Fibroblast of the conjunctiva (primary cell): ENCODE measurements around the gene C3.

ENCODE experiments used
- DNase-seq: peaks from one replicate; pipeline ENCODE4 v3.0.0-alpha.2; 2010; ENCODE audit warnings: low read depth

Gene C3

GRCh38 chr19:6744381-6745301 lies 24.2 kb upstream of the C3 start:
- peak; percentile 76 for DNase-seq

DNA sequence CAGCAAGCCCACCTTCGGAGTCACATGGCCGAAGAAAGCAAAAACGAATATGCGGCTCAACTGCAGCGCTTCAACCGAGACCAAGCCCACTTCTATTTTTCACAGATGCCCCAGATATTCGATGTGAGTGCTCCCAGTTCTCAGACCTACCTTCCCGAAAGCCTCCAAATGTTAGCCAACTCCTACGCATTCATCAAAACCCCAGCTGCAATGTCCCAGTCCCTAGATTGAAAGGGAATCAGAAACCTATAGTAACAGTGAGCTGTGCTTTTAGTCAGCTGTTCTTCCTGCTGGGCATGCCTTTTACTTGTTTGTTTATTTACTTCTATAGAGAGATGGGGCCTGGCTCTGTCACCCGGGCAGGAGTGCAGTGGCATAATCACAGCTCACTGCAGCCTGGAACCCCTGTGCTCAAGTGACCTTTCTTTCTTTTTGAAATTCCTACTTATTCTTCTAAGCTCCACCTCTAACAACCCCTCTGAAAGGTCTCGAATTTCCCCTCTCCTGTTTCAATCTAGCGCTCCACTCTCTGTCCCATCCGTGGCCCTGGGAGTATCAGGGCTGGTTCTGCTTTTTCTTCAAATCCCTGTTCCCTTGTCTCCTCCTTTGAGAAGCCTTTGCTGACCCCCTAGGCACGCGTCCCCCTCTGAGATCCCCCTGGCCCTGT lies 23.4 kb upstream of the C3 start:
- DNase-seq: no peak

- DNase-seq: no peak
Observed at GRCh38 chr19:6743066-6743465, 22.6 kb upstream of the C3 start.

- DNase-seq: no peak
Observed at GRCh38 chr19:6740589-6741343, 20.3 kb upstream of the C3 start.

- no peak for DNase-seq
Observed at GRCh38 chr19:6739883-6740588, 19.6 kb upstream of the C3 start.

DNA sequence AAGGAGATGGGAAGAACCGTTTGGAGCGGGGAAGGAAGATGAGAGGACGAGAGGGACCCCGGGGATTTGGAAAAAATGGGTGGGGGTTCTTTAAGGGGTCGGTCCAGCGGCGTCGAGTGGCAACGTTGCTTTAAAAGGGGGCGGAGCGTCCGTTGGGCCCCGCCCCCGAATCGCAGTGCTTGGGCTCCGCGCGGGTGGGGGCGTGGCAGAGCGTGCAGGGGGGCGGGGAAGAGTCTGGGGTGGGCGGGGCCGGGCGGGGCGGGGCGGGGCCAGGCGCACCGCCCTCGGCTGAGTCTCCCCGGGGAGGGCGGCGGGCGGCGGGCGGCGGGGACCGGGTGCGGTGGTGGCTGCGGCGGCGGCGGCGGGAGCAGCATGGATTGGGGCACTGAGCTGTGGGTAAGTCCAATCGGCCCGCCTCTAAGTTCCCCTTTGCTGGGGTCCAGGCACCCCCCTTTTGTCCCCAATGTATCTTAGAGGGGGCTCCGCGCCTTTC lies 19.0 kb upstream of the C3 start, which contains the start of gene TRIP10:
Gene TRIP10 (plus strand): TSS at position 291 of the 493 bp plus-strand sequence. CDS start 82 bp downstream, at position 373.
- peak; percentile 60 for DNase-seq

DNA sequence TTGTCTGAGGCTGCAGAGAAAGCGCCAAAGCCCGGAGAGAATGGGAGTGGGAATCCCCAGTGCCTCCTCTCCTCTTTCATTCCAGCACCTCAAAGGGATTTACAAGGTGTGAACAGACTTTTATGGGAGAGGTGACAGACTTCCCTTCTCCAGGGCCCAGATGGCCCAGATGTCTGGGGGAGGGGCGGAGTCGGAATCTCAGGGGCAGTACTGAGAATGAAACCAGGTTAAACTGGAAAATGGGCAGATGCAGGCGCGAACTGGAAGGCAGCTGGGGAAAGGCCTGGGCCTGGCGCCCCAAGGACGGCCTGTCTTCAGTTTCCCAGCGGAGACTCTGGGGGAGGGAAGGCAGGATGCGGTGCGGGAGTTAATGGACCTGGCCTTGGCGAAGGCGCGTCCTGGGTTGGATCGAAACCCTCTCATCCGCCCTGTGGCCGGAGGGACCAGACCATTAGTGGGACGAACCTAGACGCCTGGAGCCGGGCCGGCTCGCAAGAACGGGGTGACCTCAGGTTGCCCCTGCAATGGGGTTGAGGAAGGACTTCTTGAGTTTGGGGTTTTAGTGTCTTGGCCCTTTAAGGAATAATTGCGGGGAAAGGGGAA lies 18.4 kb upstream of the C3 start:
- DNase-seq: no peak

DNA sequence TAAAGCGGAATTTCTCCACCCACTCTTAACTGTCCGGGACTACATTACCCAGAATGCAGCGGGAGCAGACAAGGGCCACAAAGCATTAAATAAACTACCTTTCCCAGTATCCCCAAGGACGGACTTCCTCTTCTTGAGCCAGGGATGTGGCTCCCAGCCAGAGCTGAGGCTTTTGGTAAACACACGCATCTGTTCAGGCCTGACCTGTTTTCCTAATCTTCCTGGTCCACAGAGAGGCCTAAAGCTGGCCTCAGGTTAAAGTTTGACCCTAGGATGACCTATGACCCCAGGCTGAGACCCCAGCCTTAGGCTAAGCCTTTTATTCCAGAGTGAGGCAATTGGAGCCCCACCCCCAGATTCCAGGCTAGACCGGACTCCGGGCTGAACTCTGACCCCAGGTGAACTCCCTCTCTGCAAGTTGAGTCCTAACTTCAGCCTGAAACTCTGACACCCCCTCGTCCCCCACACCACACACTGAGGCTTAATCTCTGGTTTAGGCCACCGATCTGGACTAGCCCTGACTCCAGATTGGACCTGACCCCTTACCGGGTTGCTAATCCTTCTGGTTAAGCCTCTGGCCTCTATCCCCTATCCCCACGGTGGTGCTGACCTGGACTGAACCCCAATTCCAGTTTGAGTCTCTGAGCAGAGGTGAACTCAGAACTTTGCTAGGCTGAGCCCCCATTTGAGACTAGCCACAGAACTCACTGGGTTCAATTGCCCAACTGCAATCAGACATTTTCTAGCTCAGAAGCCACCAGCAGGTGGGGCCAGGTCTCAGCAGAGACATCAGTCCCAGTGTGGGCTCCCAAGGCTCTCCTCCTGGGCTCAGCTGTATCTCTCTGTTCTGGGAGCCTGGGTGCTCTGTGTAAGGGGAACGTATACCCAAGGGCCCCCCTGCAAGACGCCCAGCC lies 17.7 kb upstream of the C3 start:
- peak; percentile 74 for DNase-seq

- DNase-seq: peak; percentile 100
Observed at GRCh38 chr19:6737284-6737872, 16.9 kb upstream of the C3 start, which contains the start of gene GPR108. TSS of gene GPR108 (minus strand) at chr19:6737580. CDS start at chr19:6737576, 4 bp downstream.

- peak; percentile 64 for DNase-seq
Observed at GRCh38 chr19:6736917-6737283, 16.4 kb upstream of the C3 start.

DNA sequence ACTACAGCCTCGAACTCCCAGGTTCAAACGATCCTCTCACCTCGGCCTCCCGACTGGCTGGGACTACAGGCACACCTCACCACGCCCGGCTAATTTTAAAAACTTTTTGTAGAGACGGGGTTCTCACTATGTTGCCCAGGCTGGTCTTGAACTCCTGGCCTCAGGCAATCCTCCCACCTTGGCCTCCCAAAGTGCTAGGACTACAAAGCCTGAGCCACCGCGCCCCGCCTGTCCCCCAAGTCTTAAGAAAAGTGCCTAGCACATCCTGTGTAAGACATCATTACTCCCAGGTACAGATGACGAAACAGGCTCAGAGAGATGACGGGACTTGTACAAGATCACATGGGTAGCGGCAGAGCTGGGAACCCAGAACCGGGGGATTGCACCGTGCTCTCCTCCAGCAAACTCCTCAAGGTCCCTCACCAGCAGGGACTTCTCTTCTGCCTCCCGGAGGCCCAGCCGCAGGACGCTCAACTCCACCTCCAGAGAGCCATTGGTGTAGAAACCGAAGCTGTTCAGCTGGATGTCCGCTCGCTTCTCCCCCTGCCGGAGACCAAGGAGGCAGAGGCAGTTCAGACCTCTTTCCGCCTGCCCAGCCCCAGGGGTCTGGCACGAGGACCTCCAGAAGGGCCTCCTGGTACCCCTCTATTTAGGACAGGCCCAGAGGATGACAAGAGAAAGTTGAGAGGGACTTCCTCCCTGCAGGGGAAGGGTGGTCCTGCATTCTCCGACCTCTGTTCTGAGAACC lies 15.9 kb upstream of the C3 start:
- DNase-seq: peak; percentile 76

- no peak for DNase-seq
Observed at GRCh38 chr19:6735181-6735911, 14.9 kb upstream of the C3 start.

DNA sequence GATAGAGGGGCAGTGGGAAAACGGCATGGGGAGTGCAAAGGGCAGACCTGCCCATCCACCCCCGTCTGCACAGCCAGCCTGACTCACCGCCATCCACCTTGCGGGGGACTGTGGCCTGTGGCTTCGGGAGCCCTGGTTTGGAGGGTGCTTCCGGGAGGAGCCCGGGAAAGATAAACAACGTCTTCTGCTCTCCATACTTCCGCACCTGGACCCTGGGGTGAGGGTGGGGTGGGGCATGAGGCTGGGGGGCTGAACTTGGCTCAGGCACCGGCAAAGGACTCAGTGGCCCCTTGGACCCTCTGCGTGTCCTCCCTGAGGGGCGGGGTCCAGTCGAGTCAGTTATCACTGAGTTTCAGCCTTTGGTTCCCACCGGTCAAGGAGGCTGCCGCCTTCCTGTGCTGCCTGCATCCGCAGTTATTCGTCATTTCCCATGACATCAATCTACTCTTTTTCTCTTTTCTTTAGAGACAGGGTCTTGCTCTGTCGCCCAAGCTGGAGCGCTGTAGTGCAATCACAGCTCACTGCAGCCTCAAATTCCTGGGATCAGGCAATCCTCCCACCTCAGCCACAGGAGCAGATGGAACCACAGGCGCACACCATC lies 13.7 kb upstream of the C3 start:
- no peak for DNase-seq

- no peak for DNase-seq
Observed at GRCh38 chr19:6733338-6734095, 13.1 kb upstream of the C3 start.

GRCh38 chr19:6732803-6733337 lies 12.4 kb upstream of the C3 start:
- no peak for DNase-seq

GRCh38 chr19:6731822-6732221 lies 11.4 kb upstream of the C3 start:
- DNase-seq: no peak
